CD4-positive, CD25-positive, alpha-beta regulatory T cell (primary cell): ENCODE measurements around the gene CIB2. TPM values are rescaled to one million over a fixed set of nuclear protein-coding genes. Genes with fewer than 3 reads are reported as not detected.

ENCODE experiments used
- ATAC-seq, 2 donors: fragments of 150-1000 bp; cut with Tn5 transposase; one replicate each; pipeline ENCODE4 v1.10.0; 2021; ENCODE audit warnings: low read depth in 2 of 2, moderate number of reproducible peaks in 2 of 2, moderate library complexity in 1 of 2
- DNase-seq, 3 donors: peaks; one replicate each; pipeline versions ENCODE4 v3.0.0 to v3.0.0-alpha.2; 2012 to 2022; ENCODE audit warnings: mixed read lengths in 1 of 3
- H3K27ac ChIP-seq: one replicate; pipeline ENCODE4 v1.7.0; 2013; ENCODE audit warnings: mild to moderate bottlenecking, low read length; ENCODE audit not compliant: insufficient read depth, poor library complexity, severe bottlenecking
- H3K27me3 ChIP-seq: one replicate; pipeline ENCODE4 v1.7.0; 2013; ENCODE audit warnings: low read length; ENCODE audit not compliant: control insufficient read depth, insufficient read depth
- H3K36me3 ChIP-seq: one replicate; pipeline ENCODE4 v1.7.0; 2013; ENCODE audit warnings: mild to moderate bottlenecking, low read length, moderate library complexity; ENCODE audit not compliant: control insufficient read depth, insufficient read depth
- H3K4me1 ChIP-seq: 2 replicates; pipeline ENCODE4 v1.7.0; 2013; ENCODE audit warnings: mild to moderate bottlenecking, low read length; ENCODE audit not compliant: insufficient read depth, control insufficient read depth, poor library complexity, severe bottlenecking
- H3K4me3 ChIP-seq: one replicate; pipeline ENCODE4 v1.7.0; 2013; ENCODE audit warnings: low read depth, mild to moderate bottlenecking, low read length, moderate library complexity
- H3K9me3 ChIP-seq, 2 experiments: 1 replicate in 1 of 2; 2 replicates in 1 of 2; pipeline ENCODE4 v1.7.0; 2013; ENCODE audit warnings: low read length in 2 of 2, mild to moderate bottlenecking in 1 of 2, moderate library complexity in 1 of 2; ENCODE audit not compliant: control insufficient read depth in 2 of 2
- H3K27ac Mint-ChIP-seq, 3 donors: one replicate each; pipeline ENCODE4 v1.8.0; 2020 to 2022; ENCODE audit warnings: mild to moderate bottlenecking in 3 of 3, mixed read lengths in 3 of 3, moderate library complexity in 2 of 3
- H3K27me3 Mint-ChIP-seq: one replicate; pipeline ENCODE4 v1.8.0; 2022; ENCODE audit warnings: mild to moderate bottlenecking, mixed read lengths
- H3K36me3 Mint-ChIP-seq: one replicate; pipeline ENCODE4 v1.8.0; 2020; ENCODE audit warnings: mixed read lengths
- H3K4me1 Mint-ChIP-seq, 4 donors: one replicate each; pipeline ENCODE4 v1.8.0; 2020 to 2022; ENCODE audit warnings: mixed read lengths in 4 of 4, mild to moderate bottlenecking in 1 of 4
- H3K4me3 Mint-ChIP-seq, 4 donors: one replicate each; pipeline ENCODE4 v1.8.0; 2020 to 2022; ENCODE audit warnings: mild to moderate bottlenecking in 4 of 4, mixed read lengths in 4 of 4, moderate library complexity in 3 of 4
- H3K9me3 Mint-ChIP-seq, 7 donors: one replicate each; pipeline ENCODE4 v1.8.0; 2020 to 2022; ENCODE audit warnings: mixed read lengths in 7 of 7, mild to moderate bottlenecking in 3 of 7, moderate library complexity in 2 of 7
- polyA plus RNA-seq, 4 donors: library from polyadenylated mRNA; unstranded; fragments of 300-500 nt; fragmentation: Illumina TruSeq; gene quantifications; one replicate each; pipeline ENCODE4 v1.2.3, GENCODE V29; 2021
- total RNA-seq: library from RNA; stranded (reverse); gene quantifications from one replicate; pipeline ENCODE4 v1.2.3, GENCODE V29; 2022

Gene CIB2
- total and polyA plus RNA-seq, 5 donors from 2014 or later: 0.94 to 2.7 (median 1.6) TPM

GRCh38 chr15:78079298-78080087, 51.8 kb downstream of the CIB2 start:
- H3K4me3 Mint-ChIP-seq: peak overlapping the region; percentile 10 to 85 (median 60)
- no peaks in the 10 kb centered on the region for H3K27me3 Mint-ChIP-seq
- no peaks in the 10 kb centered on the region for H3K9me3 ChIP-seq
- H3K9me3 Mint-ChIP-seq: peaks cover 0 to 3% (median 0%) of the 10 kb centered on the region in 7 donors
- no peak overlapping the region for H3K27ac ChIP-seq
- ATAC-seq: no peak
- H3K27ac Mint-ChIP-seq: peak overlapping the region in 2 of 3 donors; percentile 65 to 81
- H3K4me3 ChIP-seq: no peak overlapping the region
- H3K36me3 ChIP-seq: no peaks in the 10 kb centered on the region
- no peak for DNase-seq
- peaks cover 29% of the 10 kb centered on the region for H3K4me1 ChIP-seq
- H3K36me3 Mint-ChIP-seq: no peaks in the 10 kb centered on the region
- H3K27me3 ChIP-seq: no peaks in the 10 kb centered on the region
- peaks cover 8 to 31% (median 22%) of the 10 kb centered on the region in 4 donors for H3K4me1 Mint-ChIP-seq

GRCh38 chr15:78077871-78078210, 53.4 kb downstream of the CIB2 start:
- Mint-ChIP-seq H3K4me1 (peaks cover 19 to 37% (median 28%) of the 10 kb centered on the region in 4 donors), H3K9me3 (peaks cover 0 to 3% (median 0%) of the 10 kb centered on the region in 7 donors), H3K27ac (peak overlapping the region; percentile 69 to 96 (median 89)), H3K27me3 (no peaks in the 10 kb centered on the region), H3K36me3 (peaks cover 2% of the 10 kb centered on the region), H3K4me3 (peak overlapping the region; percentile 89 to 95 (median 94))
- Histone ChIP-seq H3K4me1 (peaks cover 38% of the 10 kb centered on the region), H3K27me3 (no peaks in the 10 kb centered on the region), H3K27ac (peak overlapping the region; percentile 60), H3K4me3 (peak overlapping the region; percentile 87), H3K36me3 (no peaks in the 10 kb centered on the region), H3K9me3 (no peaks in the 10 kb centered on the region)
- DNase-seq: no peak
- ATAC-seq: peak; percentile 10 to 16

GRCh38 chr15:78077053-78077870, 54.0 kb downstream of the CIB2 start, which contains the start of gene TBC1D2B:
TBC1D2B (minus strand) TSS chr15:78077711; CDS start chr15:78077652, 59 bp downstream.
- peaks cover 4% of the 10 kb centered on the region for H3K36me3 Mint-ChIP-seq

GRCh38 chr15:78076231-78077052, 54.8 kb downstream of the CIB2 start:
- H3K9me3 Mint-ChIP-seq: peaks cover 0 to 3% (median 0%) of the 10 kb centered on the region in 7 donors
- H3K27ac ChIP-seq: peak overlapping the region; percentile 77
- H3K4me1 ChIP-seq: peaks cover 52% of the 10 kb centered on the region
- DNase-seq (no peak), ATAC-seq (no peak)
- peak overlapping the region; percentile 95 to 100 (median 98) for H3K4me3 Mint-ChIP-seq
- H3K27me3 Mint-ChIP-seq: no peaks in the 10 kb centered on the region
- no peaks in the 10 kb centered on the region for H3K9me3 ChIP-seq
- H3K4me1 Mint-ChIP-seq: peaks cover 24 to 50% (median 32%) of the 10 kb centered on the region in 4 donors
- peaks cover under 1% of the 10 kb centered on the region for H3K36me3 ChIP-seq
- H3K36me3 Mint-ChIP-seq: peaks cover 4% of the 10 kb centered on the region
- H3K27ac Mint-ChIP-seq: peak overlapping the region; percentile 93 to 99 (median 97)
- no peaks in the 10 kb centered on the region for H3K27me3 ChIP-seq
- H3K4me3 ChIP-seq: peak overlapping the region; percentile 88

More at GRCh38 chr15:78077053-78077870, 54.0 kb downstream of the CIB2 start, which contains the start of gene TBC1D2B:
- peak; percentile 83 to 84 for ATAC-seq
- Histone ChIP-seq H3K27ac (peak within 1 kb of the TSS; percentile 77), H3K27me3 (no peaks in the 10 kb centered on the region), H3K9me3 (no peaks in the 10 kb centered on the region), H3K4me1 (peaks cover 44% of the 10 kb centered on the region), H3K36me3 (no peaks in the 10 kb centered on the region), H3K4me3 (peak within 1 kb of the TSS; percentile 88)
- Mint-ChIP-seq H3K4me1 (peaks cover 24 to 43% (median 31%) of the 10 kb centered on the region in 4 donors), H3K27ac (peak within 1 kb of the TSS; percentile 96 to 99 (median 97)), H3K9me3 (peaks cover 0 to 3% (median 0%) of the 10 kb centered on the region in 7 donors), H3K4me3 (peak within 1 kb of the TSS; percentile 95 to 100 (median 98)), H3K27me3 (no peaks in the 10 kb centered on the region)
- peak; percentile 65 to 73 (median 65) for DNase-seq

- Histone ChIP-seq H3K4me1 (peaks cover 56% of the 10 kb centered on the region), H3K4me3 (peak overlapping the region; percentile 88), H3K27ac (peak overlapping the region; percentile 77), H3K36me3 (peaks cover 3% of the 10 kb centered on the region), H3K27me3 (no peaks in the 10 kb centered on the region), H3K9me3 (no peaks in the 10 kb centered on the region)
- peaks cover 0 to 3% (median 0%) of the 10 kb centered on the region in 7 donors for H3K9me3 Mint-ChIP-seq
- H3K27me3 Mint-ChIP-seq: no peaks in the 10 kb centered on the region
- H3K36me3 Mint-ChIP-seq: peaks cover 4% of the 10 kb centered on the region
- DNase-seq (no peak), ATAC-seq (no peak)
- peaks cover 24 to 55% (median 33%) of the 10 kb centered on the region in 4 donors for H3K4me1 Mint-ChIP-seq
- peak overlapping the region; percentile 91 to 97 (median 97) for H3K27ac Mint-ChIP-seq
- peak overlapping the region; percentile 95 to 100 (median 98) for H3K4me3 Mint-ChIP-seq
Observed at GRCh38 chr15:78075490-78076230, 55.6 kb downstream of the CIB2 start.

GRCh38 chr15:78073046-78073787, 58.0 kb downstream of the CIB2 start:
- Histone ChIP-seq H3K4me1 (peaks cover 80% of the 10 kb centered on the region), H3K27ac (peak overlapping the region; percentile 44), H3K36me3 (peaks cover 3% of the 10 kb centered on the region), H3K9me3 (no peaks in the 10 kb centered on the region), H3K4me3 (peak overlapping the region; percentile 65), H3K27me3 (no peaks in the 10 kb centered on the region)
- no peak for DNase-seq
- peaks cover 0 to 5% (median 0%) of the 10 kb centered on the region in 7 donors for H3K9me3 Mint-ChIP-seq
- H3K27me3 Mint-ChIP-seq: no peaks in the 10 kb centered on the region
- peak overlapping the region; percentile 28 to 74 (median 56) for H3K4me3 Mint-ChIP-seq
- no peak for ATAC-seq
- peaks cover 22 to 55% (median 48%) of the 10 kb centered on the region in 4 donors for H3K4me1 Mint-ChIP-seq
- peak overlapping the region; percentile 5 to 56 (median 51) for H3K27ac Mint-ChIP-seq
- H3K36me3 Mint-ChIP-seq: peaks cover 4% of the 10 kb centered on the region
